GM21786 (cell line): ENCODE data around the gene NLRP9.

ENCODE experiments used
- ATAC-seq: cut with Tn5 transposase; IDR thresholded peaks from one replicate; pipeline ENCODE4 v1.9.1; 2021; ENCODE audit not compliant: unreplicated experiment

The NLRP9 gene

DNA sequence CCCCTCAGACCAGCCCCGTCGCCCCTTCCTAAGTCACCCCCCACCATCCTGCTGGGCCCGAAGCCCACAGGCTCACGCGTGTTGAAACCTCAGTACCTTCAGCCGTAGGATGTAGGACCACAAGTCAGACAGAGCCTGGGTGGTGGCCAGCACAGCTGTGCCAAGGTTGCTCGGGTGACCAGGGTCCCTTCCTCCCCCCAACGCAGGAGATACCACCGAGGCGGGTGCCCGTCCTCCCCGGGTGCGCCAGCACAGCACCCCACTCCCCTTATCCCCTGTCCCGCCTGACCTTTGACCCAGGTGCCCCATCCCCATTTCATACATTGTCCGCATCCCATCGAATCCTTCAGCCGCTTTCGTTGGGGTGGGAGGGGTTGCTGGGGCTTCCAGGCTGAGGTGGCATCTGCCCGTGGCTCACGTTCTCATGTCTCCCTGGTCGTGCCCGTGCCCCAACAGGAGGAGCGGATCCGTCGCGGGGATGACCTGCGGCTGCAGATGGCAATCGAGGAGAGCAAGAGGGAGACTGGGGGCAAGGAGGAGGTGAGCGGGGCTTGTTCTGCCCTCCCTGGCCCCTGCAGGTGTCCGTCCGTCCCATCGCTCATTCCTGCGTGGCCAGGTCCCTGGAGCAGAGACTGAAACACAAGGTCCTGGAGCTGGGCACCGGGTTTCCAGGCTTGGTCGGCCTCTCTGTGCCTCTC lies 48.6 kb downstream of the NLRP9 start:
- ATAC-seq, result no peak

DNA sequence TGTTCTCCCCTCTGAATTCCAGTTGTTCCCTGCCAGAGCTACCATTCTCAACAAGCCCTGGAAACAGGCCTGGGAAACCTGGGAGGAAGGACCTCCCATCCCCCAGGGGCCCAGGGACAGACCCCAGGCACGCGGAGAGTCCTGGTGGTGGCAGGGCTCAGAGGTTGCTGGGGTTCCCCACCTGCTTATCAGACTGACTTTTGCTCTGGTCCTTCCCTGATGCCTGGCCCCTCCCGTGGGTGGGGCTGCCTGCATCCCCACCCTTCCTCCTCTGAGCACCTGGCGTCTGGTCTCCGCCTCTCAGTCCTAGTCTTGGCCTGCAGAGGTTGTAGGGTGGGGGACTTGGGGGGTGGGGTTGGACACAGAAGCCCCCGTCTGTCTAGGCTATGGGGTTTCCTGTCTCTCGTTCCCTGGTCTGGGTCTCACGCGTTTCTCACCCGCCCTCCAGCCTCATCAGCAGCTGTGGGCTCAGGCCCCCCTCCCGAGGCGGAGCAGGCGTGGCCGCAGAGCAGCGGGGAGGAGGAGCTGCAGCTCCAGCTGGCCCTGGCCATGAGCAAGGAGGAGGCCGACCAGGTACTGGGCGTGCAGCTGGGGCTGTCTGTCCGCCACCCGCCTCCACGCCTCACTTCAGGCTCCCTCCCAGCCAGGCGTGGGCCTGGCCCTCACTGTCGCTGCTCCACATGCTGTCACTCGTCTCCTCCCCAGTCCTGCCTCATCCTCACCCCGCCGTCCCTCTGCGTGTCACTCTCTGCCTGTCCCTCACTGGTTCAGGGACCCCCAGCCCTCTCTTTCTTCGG lies 49.6 kb downstream of the NLRP9 start:
- no peak for ATAC-seq

DNA sequence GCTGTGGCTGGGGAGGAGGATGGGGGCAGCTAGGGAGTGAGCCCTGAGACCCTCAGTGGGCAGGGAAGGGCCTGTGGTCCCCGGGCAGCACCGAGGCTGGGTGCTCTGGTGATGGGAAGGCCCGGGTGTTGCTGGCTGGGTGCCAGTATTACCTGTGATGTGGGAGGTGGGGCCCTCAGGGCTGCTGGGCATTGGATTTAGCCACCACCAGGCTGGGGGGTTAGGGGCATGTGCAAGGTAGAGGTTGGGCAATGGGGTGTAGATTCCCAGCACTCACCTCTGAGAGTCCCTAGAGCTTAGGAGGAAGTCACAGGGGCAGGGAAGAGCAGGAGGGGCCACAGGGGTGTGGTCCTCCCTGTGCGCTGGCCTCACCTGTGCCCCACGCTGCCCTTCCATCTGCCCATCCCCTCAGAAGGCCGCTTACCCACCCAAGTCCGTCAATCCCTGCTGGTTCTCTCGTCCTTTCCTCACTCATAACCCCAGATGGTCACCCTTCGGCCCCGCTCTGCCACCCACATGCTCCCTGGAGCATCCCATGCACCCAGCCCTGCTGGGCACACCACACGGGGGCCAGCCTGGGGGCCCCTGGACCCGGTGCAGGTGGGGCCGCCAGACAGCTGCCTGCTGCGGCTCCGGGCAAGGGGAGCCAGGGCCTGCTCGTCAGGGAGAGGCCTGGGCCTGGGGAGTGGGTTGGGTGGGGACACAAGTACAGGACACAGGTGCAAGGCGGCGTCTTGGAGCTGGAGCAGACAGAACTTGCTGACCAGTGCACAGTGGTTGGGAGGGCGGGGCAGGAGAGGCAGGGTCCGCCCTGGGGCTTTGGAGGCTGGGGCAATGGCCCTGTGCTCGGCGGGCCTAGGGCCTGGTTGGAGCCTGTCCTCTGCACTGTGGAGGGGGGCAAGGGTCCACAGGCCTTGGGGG lies 50.7 kb downstream of the NLRP9 start:
- no peak for ATAC-seq

DNA sequence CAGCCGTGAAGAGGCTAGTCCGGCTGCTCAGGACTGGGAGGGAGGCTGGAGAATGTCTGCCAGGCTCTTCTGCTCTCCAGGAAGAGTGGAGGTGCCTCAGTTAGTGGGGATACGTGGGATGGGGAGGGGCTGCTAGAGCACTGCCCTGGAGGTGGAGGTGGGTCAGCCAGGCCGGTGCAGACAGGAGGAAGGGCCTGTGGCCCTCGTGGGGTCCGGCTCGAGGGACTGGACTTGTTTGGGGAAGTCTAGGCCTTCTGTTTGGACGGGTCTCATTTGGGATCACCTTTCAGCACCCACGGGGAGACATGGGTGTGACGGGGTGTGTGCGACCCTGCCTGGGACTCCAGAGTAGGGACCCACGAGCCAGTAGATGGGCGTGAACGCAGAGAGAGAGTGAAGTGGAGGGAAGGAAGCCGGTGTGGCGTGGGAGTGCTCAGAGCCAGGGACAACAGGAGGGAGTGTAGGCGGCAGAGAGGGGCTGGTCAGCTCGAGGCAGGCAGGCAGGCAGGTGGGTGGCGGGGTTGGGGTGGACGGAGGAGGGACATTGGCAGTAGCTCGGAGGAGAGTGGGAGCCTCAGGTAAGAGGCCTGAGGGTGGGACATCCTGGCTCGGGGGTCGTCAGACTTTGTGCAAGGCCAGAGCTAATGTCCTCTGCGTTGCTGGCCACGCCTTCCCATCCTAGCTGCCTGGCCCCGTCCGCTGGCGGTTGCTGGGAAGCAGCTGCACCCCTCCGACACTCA lies 51.7 kb downstream of the NLRP9 start:
- no peak for ATAC-seq

DNA sequence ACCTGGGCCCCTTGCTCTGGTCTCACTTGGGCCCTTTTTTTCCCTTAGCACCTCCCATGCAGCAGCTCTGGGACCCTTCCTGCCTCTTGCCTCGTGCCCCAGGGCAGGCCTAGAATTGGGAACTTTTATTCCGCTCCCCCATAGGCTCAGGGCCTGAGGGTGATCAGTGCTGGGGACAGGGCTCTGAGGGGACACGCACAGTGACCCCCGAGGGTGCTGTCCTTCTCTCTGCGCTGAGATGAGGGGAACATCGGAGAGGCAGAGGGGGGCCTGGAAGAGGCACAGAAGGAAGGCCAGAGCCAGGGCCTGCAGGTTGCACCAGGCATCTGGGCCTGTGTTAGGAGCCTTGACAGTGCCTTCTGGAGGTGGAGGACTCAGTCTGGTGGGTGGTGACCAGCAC lies 52.4 kb downstream of the NLRP9 start:
- ATAC-seq, result no peak

DNA sequence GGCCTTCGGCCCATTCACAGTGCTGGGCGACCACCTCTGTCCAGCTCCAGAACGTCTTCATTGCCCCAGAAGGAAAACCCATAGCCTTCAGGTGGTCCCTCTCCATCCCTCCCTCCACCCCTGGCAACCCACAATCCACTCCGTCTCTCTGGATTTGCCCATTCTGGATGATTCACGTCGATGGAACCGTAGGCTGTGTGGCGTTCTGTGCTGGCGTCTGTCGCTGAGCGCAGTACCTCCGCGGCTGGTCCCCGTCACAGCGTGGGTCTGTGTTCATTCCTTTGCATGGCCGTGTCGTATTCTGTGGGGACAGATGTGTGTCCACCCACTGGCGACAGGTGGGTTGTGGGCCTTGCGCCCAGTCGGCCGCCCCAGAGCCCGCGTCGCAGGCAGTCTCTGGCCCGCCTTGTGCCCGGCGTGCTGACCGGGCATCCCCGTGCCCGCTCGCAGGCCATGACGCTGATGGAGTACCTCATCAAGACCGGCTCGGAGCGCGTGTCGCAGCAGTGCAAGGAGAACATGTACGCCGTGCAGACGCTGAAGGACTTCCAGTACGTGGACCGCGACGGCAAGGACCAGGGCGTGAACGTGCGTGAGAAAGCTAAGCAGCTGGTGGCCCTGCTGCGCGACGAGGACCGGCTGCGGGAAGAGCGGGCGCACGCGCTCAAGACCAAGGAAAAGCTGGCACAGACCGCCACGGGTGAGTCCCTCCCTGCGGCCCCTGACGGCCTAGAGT lies 53.1 kb downstream of the NLRP9 start:
- ATAC-seq, result no peak

DNA sequence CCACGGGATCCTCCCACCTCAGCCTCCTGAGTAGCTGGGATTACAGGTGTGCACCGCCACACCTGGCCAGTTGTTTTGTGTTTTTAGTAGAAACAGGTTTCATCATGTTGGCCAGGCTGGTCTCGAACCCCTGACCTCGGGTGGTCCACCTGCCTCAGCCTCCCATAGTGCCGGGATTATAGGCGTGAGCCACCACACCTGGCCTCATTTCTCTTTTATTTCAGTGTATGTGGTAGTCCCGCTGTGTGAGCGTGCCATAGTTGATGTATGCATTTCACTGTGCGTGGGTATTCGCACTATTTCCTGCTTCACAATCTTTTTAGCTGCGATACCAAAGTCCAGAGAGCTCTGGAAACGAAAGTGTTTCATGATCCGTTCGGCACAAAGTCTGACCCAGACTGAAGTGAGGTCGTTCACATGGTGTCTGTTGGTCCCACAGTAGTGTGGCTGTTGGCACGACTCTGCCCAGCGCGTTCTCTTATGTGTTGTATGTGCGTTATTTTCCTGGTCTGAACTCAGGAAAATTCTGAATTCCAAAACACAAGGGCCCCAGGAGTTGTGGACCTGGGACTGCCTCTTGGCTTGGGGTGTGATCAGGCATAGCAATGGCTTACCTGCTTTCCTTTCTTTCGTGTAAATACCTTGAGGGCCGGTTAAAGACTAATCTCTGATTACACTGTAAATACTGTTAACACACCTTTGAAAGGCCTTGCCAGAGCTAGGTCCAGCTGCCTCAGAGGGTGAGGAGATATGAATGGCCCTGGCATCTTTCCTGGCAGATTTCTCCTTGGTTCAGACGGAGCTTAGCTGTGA lies 54.5 kb downstream of the NLRP9 start:
- no peak for ATAC-seq

DNA sequence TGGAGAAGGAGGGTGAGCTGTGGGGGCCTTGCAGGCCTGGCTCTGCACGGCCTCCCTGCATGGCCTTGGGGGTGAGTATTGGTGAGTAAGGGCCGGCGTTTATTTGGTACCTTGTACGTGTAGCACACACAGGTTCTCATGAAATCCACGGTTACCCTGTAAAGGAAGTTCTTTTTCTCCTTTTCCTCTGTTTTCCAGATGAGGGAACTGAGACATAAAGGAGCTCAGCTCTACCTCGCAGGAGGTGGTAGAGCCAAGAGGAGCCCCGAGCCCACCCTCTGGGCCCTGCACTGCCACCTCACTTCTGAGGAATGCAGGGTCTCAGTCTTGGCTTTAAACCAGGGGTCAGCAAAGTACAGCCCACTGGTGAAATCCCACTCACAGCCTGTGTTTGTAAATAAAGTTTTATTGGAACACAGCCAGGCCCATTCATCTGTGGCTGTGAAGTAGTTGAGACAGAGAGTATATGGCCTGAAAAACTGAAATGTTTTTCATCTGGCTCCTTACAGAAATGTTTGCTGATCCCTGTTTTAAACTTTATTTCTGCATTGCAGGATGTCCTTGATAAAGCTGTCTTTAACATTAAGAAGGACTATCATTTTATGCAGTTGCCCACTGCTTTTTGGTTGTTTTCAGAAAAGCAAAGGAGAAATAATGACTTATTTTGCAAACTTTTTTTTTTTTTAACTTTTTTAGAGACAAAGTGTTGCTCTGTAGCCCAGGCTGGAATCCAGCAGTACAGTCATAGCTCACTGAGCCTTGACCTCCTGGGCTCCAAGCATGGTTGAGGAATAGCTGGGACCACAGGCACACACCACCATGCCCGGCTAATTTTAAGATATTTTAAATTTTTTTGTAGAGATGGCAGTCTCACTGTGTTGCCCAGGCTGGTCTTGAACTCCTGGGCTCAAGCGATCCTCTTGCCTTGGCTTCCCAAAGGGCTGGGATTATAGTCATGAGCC lies 56.8 kb downstream of the NLRP9 start:
- no peak for ATAC-seq

DNA sequence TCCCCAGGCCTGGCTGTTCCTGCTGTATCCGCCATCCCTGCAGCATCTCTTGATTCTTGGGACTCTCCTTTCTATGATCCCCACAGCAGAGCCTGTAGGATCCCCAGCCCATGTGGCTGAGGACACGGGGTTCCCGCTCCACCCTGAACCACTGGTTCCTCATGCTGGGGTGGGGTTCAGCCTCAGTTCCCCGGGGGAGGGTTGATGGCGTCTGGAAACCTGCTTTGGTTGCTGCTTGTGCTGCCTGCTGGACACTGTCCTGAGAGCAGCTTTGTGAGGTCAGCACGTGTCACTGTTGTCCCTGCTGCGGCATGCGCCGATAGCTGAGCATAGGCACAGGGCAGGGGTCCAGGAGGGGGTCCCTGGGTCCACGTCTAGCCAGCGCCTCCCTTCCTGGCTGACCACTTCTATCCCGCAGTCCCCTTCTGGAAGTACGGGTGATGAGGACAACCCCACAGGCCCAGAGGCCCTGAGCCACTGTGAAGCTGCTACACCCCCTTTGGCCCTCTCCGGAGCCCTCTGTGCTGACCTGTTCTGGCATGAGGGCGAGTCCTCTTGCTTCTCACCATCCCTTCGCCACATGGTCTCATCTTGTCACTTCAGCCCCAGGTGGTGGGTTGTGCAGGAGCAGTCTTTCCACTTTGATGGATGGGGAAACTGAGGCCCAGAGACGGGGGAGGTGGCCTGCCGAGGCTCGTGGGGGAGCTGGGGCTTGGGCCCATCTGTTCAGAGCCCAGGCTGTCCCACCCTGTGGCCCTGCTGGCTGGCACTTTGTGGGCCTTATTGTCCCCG lies 57.7 kb downstream of the NLRP9 start:
- ATAC-seq, result no peak

DNA sequence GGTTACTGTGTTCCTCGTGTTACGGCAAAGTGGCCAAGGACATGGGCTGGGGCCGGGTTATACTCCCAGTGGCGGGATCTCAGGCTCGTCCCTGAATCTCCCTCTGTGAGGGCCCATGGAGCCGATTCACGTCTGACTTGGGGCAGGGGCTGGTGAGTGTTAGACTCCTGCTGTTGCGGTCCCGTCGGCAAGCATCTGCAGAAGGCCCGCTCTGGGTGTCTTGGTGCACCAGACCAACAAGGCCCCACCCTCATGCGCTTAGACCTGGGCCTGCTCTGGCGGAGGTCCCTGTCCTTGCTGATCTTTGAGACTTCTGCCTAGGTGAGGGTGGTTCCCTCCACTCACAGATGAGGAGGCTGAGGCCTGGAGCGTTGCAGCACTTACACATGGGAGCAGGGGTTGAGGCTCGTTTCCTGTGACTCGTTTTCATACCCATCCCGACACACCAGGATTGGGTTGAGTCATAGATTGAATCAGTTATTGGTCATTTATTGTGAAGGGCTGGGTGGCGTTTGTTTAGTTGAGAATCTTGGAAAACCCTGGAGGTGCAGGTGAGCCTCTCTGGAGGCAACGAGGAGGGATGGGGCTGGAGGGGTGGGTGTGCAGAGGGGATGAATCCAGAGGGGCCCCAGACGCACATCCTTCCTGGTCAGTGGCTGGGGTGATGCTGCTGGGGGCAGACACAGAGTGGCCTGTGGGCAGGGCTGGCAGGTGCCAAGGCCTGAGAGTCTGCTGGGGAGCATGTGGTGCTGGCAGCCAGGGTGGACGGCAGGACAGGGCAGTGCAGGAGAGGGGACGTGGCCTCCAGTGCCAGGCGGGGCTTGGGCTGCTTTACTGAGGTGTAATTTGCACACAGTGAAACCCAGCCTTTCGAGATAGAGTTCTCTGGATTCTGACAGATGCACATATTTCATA lies 58.6 kb downstream of the NLRP9 start:
- ATAC-seq, result no peak

DNA sequence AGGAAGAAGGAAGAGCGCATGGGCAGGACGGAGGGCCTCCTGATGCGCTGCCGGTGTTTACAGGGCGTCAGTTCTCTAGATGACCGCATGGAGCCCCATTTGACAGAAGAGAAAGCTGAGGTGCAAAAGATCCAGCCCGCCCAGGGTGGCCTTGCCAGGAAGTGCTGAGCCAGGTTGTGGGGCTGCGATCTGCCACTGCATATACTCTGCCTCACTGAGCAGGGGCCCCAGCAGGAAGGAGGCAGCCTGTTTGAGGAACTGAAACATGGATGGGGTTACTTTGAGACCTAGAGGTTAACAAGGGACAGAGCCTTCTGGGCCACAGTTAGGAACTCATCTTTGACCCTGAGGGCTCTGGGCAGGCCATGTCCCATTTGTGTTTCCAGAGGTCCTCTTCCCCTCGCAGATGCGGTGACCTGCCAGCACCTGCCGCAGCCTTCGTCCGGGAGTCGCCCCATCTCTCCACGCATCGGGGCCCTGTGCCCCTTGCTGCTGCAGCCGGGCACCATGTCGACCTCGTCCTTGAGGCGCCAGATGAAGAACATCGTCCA lies 60.0 kb downstream of the NLRP9 start:
- ATAC-seq, result peak; percentile 77

DNA sequence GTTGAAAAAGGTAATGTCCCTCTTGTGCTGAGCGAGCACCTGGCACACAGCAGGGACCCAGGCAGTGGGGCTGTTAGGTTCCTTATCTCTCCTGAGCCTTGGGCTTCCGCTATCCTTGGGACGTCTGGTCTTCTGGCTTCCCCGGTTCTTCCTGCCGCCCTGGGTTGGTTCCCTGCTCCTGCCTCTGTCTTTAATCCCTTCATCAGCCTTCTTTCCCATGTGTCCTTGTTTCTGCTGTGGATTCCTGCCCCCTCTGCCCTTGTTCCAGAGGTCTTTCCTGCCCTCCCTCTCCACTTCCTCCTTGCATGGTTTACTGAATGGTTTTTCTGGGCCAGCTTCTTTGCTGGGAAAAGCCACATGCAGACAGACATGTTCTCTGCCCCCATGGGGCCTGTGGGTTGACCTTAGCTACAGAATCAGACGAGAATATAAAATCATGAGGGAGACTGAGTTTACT lies 60.6 kb downstream of the NLRP9 start:
- no peak for ATAC-seq

DNA sequence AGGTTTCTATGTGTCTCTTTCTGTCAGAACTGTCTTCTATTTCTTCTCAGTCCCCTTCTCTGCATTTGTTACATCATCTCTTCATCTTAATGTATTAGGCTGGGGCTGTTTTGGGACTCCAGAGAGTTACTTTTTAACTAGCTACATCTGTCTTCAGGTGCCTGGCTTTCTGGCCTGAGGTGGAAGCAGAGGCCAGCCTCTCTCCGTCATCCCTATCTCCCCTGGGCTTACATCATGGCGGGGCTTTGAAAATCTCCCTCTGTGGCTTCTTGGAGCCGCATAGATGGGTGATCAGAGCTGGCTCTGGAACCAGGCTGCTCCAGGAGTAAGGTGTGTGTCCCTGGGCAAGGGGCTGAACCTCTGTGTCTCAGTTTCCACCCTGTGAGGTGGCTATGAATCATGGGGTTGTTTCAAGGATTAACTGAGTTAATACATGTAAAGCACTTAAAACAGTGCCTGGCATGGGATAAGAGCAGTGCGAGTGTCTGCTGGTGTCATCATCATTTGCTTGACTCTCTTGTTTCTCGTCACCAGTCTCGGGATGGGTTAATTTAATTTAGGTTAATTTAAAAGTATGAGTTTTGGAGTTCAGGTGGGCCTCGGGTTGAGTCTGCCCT lies 61.2 kb downstream of the NLRP9 start:
- ATAC-seq, result no peak

DNA sequence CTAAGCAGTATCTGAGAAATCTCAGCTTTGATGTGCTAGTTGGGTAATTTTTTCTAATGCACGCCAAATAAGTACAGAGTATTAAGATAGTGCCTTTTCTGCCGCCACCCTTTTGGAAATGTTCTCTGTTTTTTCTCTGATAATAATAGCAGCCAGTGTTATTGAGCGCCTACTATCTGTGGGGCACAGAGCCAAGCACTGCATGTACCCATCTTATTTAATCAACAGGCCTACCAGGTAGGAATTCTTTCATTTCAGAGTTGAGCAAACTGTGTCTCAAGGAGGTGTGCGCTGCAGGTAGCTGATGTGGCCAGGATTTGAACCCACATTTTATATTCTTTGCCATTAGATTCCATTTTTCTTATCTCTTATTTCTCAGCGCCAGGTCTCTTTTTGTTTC lies 61.8 kb downstream of the NLRP9 start:
- ATAC-seq, result no peak

DNA sequence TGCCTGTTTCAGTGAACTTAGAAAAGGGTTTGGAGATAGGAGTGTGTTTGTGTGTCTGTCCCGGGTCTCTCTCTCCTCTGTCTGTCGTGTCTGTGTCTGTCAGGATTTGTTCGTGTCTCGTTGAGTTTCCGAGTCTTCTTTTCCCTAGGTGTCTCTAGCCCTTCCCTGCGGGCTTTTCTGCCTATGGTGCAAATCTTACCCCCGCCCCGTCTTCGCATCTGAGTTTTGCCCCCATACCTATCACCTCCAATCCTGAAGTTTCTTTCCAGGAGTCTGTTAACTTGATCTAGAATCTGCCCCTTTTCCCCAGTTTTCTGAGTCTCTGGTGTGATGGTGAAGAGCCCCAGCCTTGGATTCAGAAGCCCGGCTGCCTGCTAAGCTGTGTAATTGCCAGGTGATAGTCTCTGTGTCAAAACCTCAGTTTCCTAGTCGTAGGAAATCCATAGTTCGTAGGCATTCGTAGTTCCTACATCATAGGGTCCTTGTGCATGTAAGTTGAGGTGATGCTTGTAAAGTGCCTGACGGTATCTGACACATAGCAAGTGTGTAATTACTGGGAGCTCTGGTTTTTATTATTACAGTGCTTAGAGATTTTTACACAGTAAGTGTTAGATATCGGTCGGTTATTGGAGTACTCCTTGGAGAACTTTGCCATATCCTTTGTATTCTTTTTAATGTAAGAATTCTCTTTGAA lies 62.4 kb downstream of the NLRP9 start:
- ATAC-seq, result no peak
